Activated CD4-positive, alpha-beta T cell treated with anti-CD3 and anti-CD28 coated beads, Interleukin-2, amount 50 U/mL, for 16 hours (primary cell): ENCODE data around the gene FAS.

Experiments
- DNase-seq: peaks from one replicate; pipeline ENCODE4 v3.0.0-alpha.2; 2020

The FAS gene

DNA sequence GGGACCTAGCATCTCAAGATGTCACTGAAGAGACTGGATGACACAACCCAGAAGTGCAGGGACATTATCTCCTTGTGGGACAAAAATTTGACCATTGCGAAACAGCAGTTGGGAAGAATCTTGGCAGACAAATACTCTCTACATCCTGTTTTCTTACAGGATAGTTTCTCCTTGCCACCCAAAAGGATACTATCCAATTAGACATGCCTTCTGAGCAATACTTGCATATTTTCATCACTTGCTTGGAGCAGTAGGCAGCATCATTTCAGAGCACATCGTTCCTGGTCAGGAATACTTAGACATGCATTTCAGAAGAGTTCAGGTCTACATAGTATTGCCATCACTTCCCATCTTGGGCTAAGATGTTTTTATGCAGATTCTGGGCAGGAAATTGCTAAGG lies 56.8 kb downstream of the FAS start:
- no peak for DNase-seq

GRCh38 chr10:89051593-89051992 lies 61.0 kb downstream of the FAS start:
- DNase-seq, result no peak

- no peak for DNase-seq
Observed at GRCh38 chr10:89053555-89053954, 63.0 kb downstream of the FAS start.

DNA sequence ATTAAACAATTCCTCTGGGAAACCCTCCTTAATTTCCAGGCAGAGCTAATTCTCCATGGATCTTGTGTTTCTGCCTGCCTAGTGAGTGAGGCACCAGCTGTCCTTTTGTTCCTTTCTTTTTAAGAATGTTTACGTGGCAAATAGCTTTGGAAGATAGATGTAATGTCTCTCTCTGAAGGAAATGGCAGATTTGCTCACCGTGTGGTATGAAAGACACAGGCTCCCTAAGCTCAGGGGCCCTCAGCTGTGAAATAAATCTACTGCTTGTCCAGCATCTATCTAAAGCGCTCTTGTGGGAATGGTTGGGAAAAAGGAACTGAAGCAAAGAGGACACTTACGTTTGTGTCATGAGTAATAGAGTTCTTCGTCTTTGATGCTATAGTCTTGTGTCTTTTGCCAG lies 64.6 kb downstream of the FAS start:
- DNase-seq, result no peak

- DNase-seq, result no peak
Observed at GRCh38 chr10:89062861-89063260, 72.3 kb downstream of the FAS start.

DNA sequence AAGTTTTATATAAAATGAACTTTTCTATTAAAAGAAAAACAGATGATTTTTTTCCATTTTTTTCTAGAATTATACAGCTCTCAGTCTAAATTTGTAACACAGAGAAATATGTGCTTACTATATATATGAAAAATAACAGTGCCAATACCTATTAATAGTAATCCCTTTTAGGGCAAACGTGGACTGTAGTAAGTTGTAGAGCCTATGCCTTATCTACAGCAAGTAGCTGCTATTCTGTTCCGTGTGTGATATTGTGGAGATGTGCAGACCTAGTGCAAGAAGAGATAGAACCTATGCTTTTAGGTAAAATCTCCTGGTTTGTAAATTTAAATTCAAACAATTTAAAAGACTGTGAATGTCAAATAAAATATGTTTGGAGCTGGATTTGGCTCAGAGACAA lies 72.9 kb downstream of the FAS start:
- no peak for DNase-seq

GRCh38 chr10:89064748-89065147 lies 74.2 kb downstream of the FAS start:
- no peak for DNase-seq
